GM18499 (cell line): ENCODE results near the gene LIPI.
"Not testable (repeated sequence)": the region's sequence is repeated elsewhere in the genome, so short reads cannot be mapped to it uniquely, and the experiment has no call there.

Source experiments
- ATAC-seq: cut with Tn5 transposase; IDR thresholded peaks from one replicate; pipeline ENCODE4 v1.9.1; 2021; ENCODE audit warnings: moderate number of reproducible peaks; ENCODE audit not compliant: insufficient read depth, unreplicated experiment

The LIPI gene

GRCh38 chr21:14076143-14076806 lies 134.5 kb downstream of the LIPI start:
- ATAC-seq = no peak

DNA sequence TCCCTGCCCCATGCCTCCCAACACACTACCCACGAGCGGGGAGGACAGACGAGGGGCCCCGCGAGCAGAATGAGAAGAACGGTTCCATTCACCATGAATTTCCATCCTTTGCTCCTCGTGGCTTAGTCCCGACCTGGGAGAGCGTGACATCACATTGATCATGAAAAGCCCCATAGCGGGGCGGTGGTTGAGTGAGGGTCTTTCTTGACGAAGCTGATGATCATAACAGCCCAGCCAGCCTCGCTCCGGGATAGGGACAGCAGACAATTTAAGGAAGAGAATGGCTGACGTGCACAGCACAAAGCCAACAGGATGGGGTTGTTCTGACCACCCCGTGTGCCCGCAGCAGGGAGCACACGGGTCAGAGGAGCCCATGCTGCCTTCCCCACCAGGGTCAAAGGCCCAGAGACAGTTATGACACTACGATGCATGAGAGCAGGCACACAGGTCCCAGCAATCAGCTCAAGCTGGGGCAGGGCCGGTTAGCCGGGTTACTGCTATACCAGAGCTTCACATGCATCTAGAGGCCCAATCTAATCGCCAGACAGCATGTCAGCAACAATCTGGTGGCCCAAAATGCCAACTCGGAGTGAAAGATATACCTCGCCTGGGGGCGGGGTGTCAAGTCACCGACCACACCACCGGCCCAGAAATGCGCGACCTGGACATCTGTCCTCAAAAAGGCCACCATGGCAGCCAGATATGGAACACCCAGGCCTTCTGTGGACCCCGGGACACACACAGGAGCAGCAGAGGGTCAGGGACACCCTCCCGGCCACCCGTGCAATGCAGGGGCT lies 135.2 kb downstream of the LIPI start:
- no peak for ATAC-seq

DNA sequence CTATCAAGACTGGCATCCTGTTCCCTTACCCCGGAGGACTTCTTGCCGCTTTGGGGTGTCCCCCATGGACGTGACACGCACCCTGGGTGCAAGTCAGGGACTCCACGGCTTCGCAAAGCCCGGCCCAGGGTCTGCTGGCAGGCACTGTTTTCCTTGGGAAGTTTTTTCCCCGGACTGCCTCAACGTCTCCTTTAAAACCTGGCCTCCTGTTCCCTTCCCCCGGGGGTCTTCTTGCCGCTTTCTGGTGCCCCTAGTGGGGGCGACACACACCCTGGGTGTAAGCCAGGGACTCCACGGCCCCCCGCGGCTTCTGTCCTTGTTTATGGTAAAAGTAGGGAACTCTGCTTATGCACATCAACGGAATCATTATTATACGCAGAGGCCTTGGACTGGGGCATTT lies 136.6 kb downstream of the LIPI start:
- no peak for ATAC-seq

DNA sequence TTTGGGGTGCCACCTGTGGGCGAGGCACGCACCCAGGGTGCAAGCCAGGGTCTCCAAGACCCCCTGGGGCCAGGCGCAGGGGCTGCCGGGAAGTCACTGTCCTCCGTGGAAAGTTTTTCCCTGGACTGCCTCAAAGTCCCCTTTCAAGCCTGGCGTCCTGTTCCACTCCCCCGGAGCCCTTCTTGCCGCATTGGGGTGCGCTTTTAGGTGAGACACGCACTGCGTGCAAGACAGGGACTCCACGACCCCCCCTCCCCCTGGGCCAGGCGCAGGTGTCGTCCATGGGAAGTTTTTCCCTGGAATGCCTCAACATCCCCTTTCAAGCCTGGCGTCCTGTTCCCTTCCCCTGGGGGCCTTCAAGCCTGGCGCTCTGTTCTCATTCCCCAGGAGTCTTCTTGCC lies 137.1 kb downstream of the LIPI start:
- no peak for ATAC-seq

GRCh38 chr21:14072761-14073535 lies 137.8 kb downstream of the LIPI start:
- ATAC-seq = no peak

- no peak for ATAC-seq
Measured at GRCh38 chr21:14071902-14072734, 138.6 kb downstream of the LIPI start.

GRCh38 chr21:14070968-14071367 lies 139.8 kb downstream of the LIPI start:
- ATAC-seq = no peak

- no peak for ATAC-seq
Measured at GRCh38 chr21:14070049-14070893, 140.5 kb downstream of the LIPI start.

GRCh38 chr21:14064296-14064645 lies 146.5 kb downstream of the LIPI start:
- ATAC-seq = no peak

- ATAC-seq = not testable (repeated sequence)
Measured at GRCh38 chr21:14063620-14064295, 147.0 kb downstream of the LIPI start.

GRCh38 chr21:14062684-14063083 lies 148.1 kb downstream of the LIPI start:
- ATAC-seq = not testable (repeated sequence)

- ATAC-seq = not testable (repeated sequence)
Measured at GRCh38 chr21:14061820-14062219, 148.9 kb downstream of the LIPI start.

GRCh38 chr21:14058995-14059627 lies 151.6 kb downstream of the LIPI start:
- ATAC-seq = not testable (repeated sequence)
